WTC11 (cell line): ENCODE measurements around the gene STK17B. TPM values are rescaled to one million over a fixed set of nuclear protein-coding genes. Genes with fewer than 3 reads are reported as not detected.

Source experiments
- ATAC-seq: fragments of 200-7000 bp; cut with Tn5 transposase; 2 replicates; pipeline ENCODE4 v1.10.0; 2021; ENCODE audit warnings: mild to moderate bottlenecking, moderate library complexity
- CTCF ChIA-PET: fragments of 300-600 bp; sonication (Branson Sonifier 250); formaldehyde crosslinking; loops from one replicate; lab custom pipeline; 2021; ENCODE audit warnings: antibody characterized with exemption; lab: Charles Lee
- POLR2A ChIA-PET: fragments of 350-600 bp; sonication (Branson Sonifier 250); formaldehyde crosslinking; loops from one replicate; lab custom pipeline; 2021; ENCODE audit warnings: antibody characterized with exemption; lab: Charles Lee
- DNase-seq: peaks from one replicate; pipeline ENCODE4 v3.0.0; 2021; ENCODE audit warnings: low spot score
- H3K27ac Mint-ChIP-seq: 2 replicates; pipeline ENCODE4 v1.8.0; 2021; ENCODE audit warnings: mixed read lengths
- H3K27me3 Mint-ChIP-seq: 2 replicates; pipeline ENCODE4 v1.8.0; 2021; ENCODE audit warnings: low read depth, mild to moderate bottlenecking, moderate library complexity, mixed read lengths
- H3K36me3 Mint-ChIP-seq: 2 replicates; pipeline ENCODE4 v1.8.0; 2021; ENCODE audit warnings: mixed read lengths
- H3K4me1 Mint-ChIP-seq: 2 replicates; pipeline ENCODE4 v1.8.0; 2022; ENCODE audit warnings: mixed read lengths
- H3K4me3 Mint-ChIP-seq: 2 replicates; pipeline ENCODE4 v1.8.0; 2021; ENCODE audit warnings: mild to moderate bottlenecking, moderate library complexity, mixed read lengths
- H3K9me3 Mint-ChIP-seq: 2 replicates; pipeline ENCODE4 v1.8.0; 2021; ENCODE audit warnings: mixed read lengths
- CBFB ChIP-seq: sonication (generic); formaldehyde crosslinking; IDR thresholded peaks from 2 replicates; pipeline ENCODE4 v1.8.1; 2022; ENCODE audit warnings: mild to moderate bottlenecking, low read depth, missing genetic modification reagents
- FOXP4 ChIP-seq: sonication (generic); formaldehyde crosslinking; IDR thresholded peaks from 2 replicates; pipeline ENCODE4 v1.8.0; 2022; ENCODE audit warnings: mild to moderate bottlenecking, missing genetic modification reagents
- IRF1 ChIP-seq: sonication (generic); formaldehyde crosslinking; IDR thresholded peaks from 2 replicates; pipeline ENCODE4 v1.8.0; 2023; ENCODE audit warnings: missing genetic modification reagents
- PRDM15 ChIP-seq: sonication (generic); formaldehyde crosslinking; IDR thresholded peaks from 2 replicates; pipeline ENCODE4 v1.8.0; 2022; ENCODE audit warnings: missing genetic modification reagents
- RORB ChIP-seq: fragments of 250-450 bp; sonication (Bioruptor Pico); IDR thresholded peaks from 2 replicates; pipeline ENCODE4 v1.9.0; 2021; ENCODE audit warnings: mild to moderate bottlenecking
- SP1 ChIP-seq: sonication (generic); formaldehyde crosslinking; conservative IDR thresholded peaks from 2 replicates; pipeline ENCODE4 v1.8.1; 2022; ENCODE audit warnings: missing genetic modification reagents
- ZNF416 ChIP-seq: fragments of 250-450 bp; sonication (Bioruptor Pico); IDR thresholded peaks from 2 replicates; pipeline ENCODE4 v1.9.0; 2021; ENCODE audit warnings: mild to moderate bottlenecking, inconsistent platforms
- total RNA-seq: library from RNA; stranded (reverse); gene quantifications from 3 replicates; pipeline ENCODE4 v1.2.3, GENCODE V29; 2021

The STK17B gene
- total RNA-seq, 1 experiment from 2014 or later, result 11.8 TPM

- TF ChIP-seq CBFB (CRISPR knock-in tag), result no peak
These were observed 26.1 kb downstream of the STK17B start (continued) for GRCh38 chr2:196145256-196145655.

GRCh38 chr2:196144513-196145126 is 26.8 kb downstream of the STK17B start:
- no peak for TF ChIP-seq IRF1
- TF ChIP-seq ZNF416 (CRISPR knock-in tag), result no peak
- TF ChIP-seq SP1 (CRISPR knock-in tag), result no peak
- peaks cover 25% of the 10 kb centered on the region for H3K36me3 Mint-ChIP-seq
- ChIA-PET CTCF (no interaction called here), POLR2A (interaction anchor here (0.7 kb wide), 1 partner anchor 67 kb away, joined by 4 read pairs; no protein-coding TSS in a partner anchor)
- H3K27ac Mint-ChIP-seq, result no peak overlapping the region
- DNase-seq, result no peak
- no peak overlapping the region for H3K4me3 Mint-ChIP-seq
- H3K9me3 Mint-ChIP-seq, result no peaks in the 10 kb centered on the region
- H3K4me1 Mint-ChIP-seq, result no peaks in the 10 kb centered on the region
- no peak for ATAC-seq
- H3K27me3 Mint-ChIP-seq, result no peaks in the 10 kb centered on the region

GRCh38 chr2:196143730-196144131 is 27.6 kb downstream of the STK17B start:
- no peak overlapping the region for H3K4me3 Mint-ChIP-seq
- ATAC-seq (no peak), DNase-seq (no peak)
- ChIA-PET CTCF (no interaction called here), POLR2A (no interaction called here)
- no peak for TF ChIP-seq RORB (CRISPR knock-in tag)
- H3K36me3 Mint-ChIP-seq, result peaks cover 26% of the 10 kb centered on the region
- no peaks in the 10 kb centered on the region for H3K4me1 Mint-ChIP-seq
- no peaks in the 10 kb centered on the region for H3K9me3 Mint-ChIP-seq
- H3K27ac Mint-ChIP-seq, result no peak overlapping the region
- no peaks in the 10 kb centered on the region for H3K27me3 Mint-ChIP-seq

GRCh38 chr2:196142825-196143224 is 28.6 kb downstream of the STK17B start:
- H3K27me3 Mint-ChIP-seq, result no peaks in the 10 kb centered on the region
- CTCF ChIA-PET, result no interaction called here

More at GRCh38 chr2:196142825-196143224, 28.6 kb downstream of the STK17B start:
- H3K9me3 Mint-ChIP-seq, result no peaks in the 10 kb centered on the region
- DNase-seq (no peak), ATAC-seq (no peak)
- H3K36me3 Mint-ChIP-seq, result peaks cover 31% of the 10 kb centered on the region
- POLR2A ChIA-PET, result no interaction called here
- H3K4me1 Mint-ChIP-seq, result peaks cover 2% of the 10 kb centered on the region; the same call in 1 of the 2 replicates
- TF ChIP-seq PRDM15 (CRISPR knock-in tag), result no peak
- TF ChIP-seq FOXP4 (CRISPR knock-in tag), result no peak
- H3K4me3 Mint-ChIP-seq, result no peak overlapping the region
- no peak overlapping the region for H3K27ac Mint-ChIP-seq
